Dermis lymphatic vessel endothelial cell (primary cell): ENCODE data around the gene SPDYE6. TPM values are rescaled to one million over a fixed set of nuclear protein-coding genes. Genes with fewer than 3 reads are reported as not detected.

Experiments used
- total RNA-seq: library from RNA; depleted of rRNA; stranded (reverse); fragments of >200 nt; gene quantifications from 2 replicates; pipeline ENCODE4 v1.2.1, GENCODE V29; 2014

SPDYE6 gene
- total RNA-seq: not detected in 2 replicates

GRCh38 chr7:102356344-102356743 is at the start of gene SPDYE6:
Gene SPDYE6 (minus strand): TSS chr7:102356444. CDS start chr7:102356023, 421 bp downstream.

DNA sequence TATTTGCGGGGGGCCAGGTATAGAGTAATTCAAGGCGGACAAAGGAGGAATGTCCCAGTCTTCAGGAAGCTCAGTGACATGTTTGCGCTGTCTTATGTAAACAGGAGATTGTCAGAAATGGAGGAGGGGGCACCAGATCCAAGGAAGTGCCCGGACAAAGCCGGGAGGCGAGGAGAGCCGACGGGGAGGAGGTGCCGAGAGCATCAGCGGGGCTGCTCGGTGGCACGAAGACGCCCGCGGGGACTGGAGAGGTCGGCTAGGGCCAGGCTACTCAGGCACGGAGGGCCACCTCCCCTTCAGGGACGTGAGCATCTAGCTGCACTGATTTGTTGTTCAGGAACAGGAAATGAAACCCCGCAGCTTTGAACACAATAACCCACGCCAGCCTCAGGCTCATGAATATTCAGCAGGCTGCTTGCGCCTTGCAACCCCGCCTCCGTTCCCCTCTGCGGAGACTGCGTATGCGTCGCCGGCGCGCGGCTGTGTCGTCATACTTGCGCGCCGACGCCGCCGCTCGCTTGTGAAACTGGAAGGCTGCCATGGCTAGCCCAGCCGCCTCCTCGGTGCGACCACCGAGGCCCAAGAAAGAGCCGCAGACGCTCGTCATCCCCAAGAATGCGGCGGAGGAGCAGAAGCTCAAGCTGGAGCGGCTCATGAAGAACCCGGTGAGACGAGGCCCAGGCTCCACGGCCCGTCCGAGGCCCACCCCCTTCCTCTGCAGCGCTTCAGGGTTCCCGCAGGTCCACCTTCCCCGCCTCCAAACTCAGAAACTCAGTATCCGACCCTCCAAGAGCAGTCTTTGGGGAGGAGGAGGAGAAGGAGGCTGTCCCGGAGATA is 39.8 kb upstream of the SPDYE6 start, which contains the start of gene PRKRIP1:
Gene PRKRIP1, plus strand, starts transcription at position 491 of the 837 bp plus-strand sequence. Its CDS starts 49 bp downstream, at position 540.

Other genes with a start within 250 kb of the SPDYE6 start
- gene SH2B2, start 69.6 kb downstream of the SPDYE6 start, total RNA-seq: 0.52 and 0.76 TPM in 2 replicates
- gene PRKRIP1, start 39.9 kb upstream of the SPDYE6 start, total RNA-seq: 11.6 and 12.1 TPM in 2 replicates
- 64.6 and 67.6 TPM in 2 replicates for gene ORAI2, start 77.1 kb upstream of the SPDYE6 start, total RNA-seq
- gene ALKBH4, start 108.4 kb upstream of the SPDYE6 start, total RNA-seq: 10.6 and 11.7 TPM in 2 replicates
- 16.1 and 18.1 TPM in 2 replicates for gene LRWD1, start 108.5 kb upstream of the SPDYE6 start, total RNA-seq
- gene POLR2J, start 122.5 kb upstream of the SPDYE6 start, total RNA-seq: 24.5 and 27.6 TPM in 2 replicates
- 1.1 and 3.8 TPM in 2 replicates for gene RASA4B, start 161.3 kb upstream of the SPDYE6 start, total RNA-seq
- gene UPK3BL2, start 187.3 kb upstream of the SPDYE6 start, total RNA-seq: 0.60 and 2.3 TPM in 2 replicates
- not detected in 2 replicates for gene SPDYE2, start 194.8 kb upstream of the SPDYE6 start, total RNA-seq
- gene POLR2J3, start 216.1 kb upstream of the SPDYE6 start, total RNA-seq: 18.0 and 45.6 TPM in 2 replicates